Type B pancreatic cell (in vitro differentiated cells): Measurements from ENCODE around the gene HS3ST1. TPM values are rescaled to one million over a fixed set of nuclear protein-coding genes. Genes with fewer than 3 reads are reported as not detected.

Experiments used
- DNase-seq: peaks from one replicate; pipeline ENCODE4 v3.0.0; 2021; ENCODE audit warnings: mixed read lengths; ENCODE audit not compliant: unreplicated experiment; ENCODE audit errors: extremely low spot score
- H3K27ac Mint-ChIP-seq: 2 replicates; pipeline ENCODE4 v1.8.0; 2021; ENCODE audit warnings: mild to moderate bottlenecking, mixed read lengths
- H3K27me3 Mint-ChIP-seq: 2 replicates; pipeline ENCODE4 v1.8.0; 2021; ENCODE audit warnings: mixed read lengths
- H3K36me3 Mint-ChIP-seq: 2 replicates; pipeline ENCODE4 v1.8.0; 2021; ENCODE audit warnings: mixed read lengths
- H3K4me1 Mint-ChIP-seq: one replicate; pipeline ENCODE4 v1.8.0; 2021; ENCODE audit warnings: mixed read lengths; ENCODE audit not compliant: unreplicated experiment
- H3K4me3 Mint-ChIP-seq: 2 replicates; pipeline ENCODE4 v1.8.0; 2021; ENCODE audit warnings: mild to moderate bottlenecking, mixed read lengths
- H3K9me3 Mint-ChIP-seq: 2 replicates; pipeline ENCODE4 v1.8.0; 2021; ENCODE audit warnings: mixed read lengths
- total RNA-seq: library from RNA; stranded (reverse); gene quantifications from 2 replicates; pipeline ENCODE4 v1.2.1, GENCODE V29; 2021; ENCODE audit warnings: low replicate concordance
- TF ChIP-seq, protein P1 (sequence below): fragments of 200-600 bp; sonication (generic); conservative IDR thresholded peaks from 2 replicates; pipeline ENCODE4 v1.5.0; 2021; ENCODE audit warnings: antibody characterized with exemption, mild to moderate bottlenecking

Gene HS3ST1
- total RNA-seq, 1 donor from 2014 or later: 2.5 TPM

DNA sequence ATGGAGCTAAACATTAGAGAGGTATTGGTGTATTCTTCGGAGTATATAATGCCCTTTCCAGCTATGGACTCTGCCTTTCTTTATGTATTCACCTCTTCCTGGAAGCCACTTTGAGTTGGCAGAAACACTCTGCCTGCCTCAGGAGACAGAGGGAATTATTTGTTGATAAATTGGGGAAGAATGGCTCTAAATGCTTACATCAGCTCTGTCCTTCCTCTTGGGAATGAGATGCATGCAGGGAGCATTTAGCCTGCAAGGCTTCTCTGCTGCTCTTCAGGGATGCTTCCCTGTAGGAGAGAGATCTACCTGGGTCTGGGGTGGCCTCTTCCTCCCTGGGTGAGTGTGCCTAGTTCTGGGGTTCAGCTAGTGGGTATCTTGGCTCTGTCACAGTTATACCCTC lies 6.9 kb upstream of the HS3ST1 start:
- H3K4me3 Mint-ChIP-seq: no peak overlapping the region
- peaks cover 10% of the 10 kb centered on the region for H3K27me3 Mint-ChIP-seq
- no peaks in the 10 kb centered on the region for H3K36me3 Mint-ChIP-seq
- DNase-seq: no peak
- no peaks in the 10 kb centered on the region for H3K4me1 Mint-ChIP-seq
- no peaks in the 10 kb centered on the region for H3K9me3 Mint-ChIP-seq
- TF ChIP-seq, protein P1, sequence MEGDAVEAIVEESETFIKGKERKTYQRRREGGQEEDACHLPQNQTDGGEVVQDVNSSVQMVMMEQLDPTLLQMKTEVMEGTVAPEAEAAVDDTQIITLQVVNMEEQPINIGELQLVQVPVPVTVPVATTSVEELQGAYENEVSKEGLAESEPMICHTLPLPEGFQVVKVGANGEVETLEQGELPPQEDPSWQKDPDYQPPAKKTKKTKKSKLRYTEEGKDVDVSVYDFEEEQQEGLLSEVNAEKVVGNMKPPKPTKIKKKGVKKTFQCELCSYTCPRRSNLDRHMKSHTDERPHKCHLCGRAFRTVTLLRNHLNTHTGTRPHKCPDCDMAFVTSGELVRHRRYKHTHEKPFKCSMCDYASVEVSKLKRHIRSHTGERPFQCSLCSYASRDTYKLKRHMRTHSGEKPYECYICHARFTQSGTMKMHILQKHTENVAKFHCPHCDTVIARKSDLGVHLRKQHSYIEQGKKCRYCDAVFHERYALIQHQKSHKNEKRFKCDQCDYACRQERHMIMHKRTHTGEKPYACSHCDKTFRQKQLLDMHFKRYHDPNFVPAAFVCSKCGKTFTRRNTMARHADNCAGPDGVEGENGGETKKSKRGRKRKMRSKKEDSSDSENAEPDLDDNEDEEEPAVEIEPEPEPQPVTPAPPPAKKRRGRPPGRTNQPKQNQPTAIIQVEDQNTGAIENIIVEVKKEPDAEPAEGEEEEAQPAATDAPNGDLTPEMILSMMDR: no peak
- no peak overlapping the region for H3K27ac Mint-ChIP-seq

DNA sequence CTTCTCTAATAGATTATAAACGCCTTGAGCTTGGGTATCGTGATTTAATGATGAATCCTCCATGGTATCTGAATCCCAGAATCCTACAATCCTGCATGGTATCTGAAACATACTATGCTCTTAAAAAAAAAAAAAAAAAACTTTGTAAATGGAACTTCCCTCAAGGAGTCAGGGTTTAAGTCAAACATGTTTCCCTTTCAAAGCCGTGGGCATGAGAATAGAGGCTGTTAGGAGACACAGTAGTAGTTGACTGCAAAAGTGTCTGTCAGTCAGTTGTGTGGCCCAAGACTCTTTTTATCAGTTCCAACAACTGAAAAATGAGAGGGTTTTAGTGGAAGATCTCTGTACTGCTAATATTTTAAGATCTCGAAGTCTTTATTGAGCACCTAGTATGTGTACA lies 2.4 kb upstream of the HS3ST1 start:
- peak overlapping the region; percentile 28 for H3K4me3 Mint-ChIP-seq
- DNase-seq: no peak
- no peak overlapping the region for H3K27ac Mint-ChIP-seq
- TF ChIP-seq, protein P1: no peak
- no peaks in the 10 kb centered on the region for H3K36me3 Mint-ChIP-seq
- H3K4me1 Mint-ChIP-seq: peaks cover 5% of the 10 kb centered on the region
- no peaks in the 10 kb centered on the region for H3K9me3 Mint-ChIP-seq
- H3K27me3 Mint-ChIP-seq: peaks cover 44% of the 10 kb centered on the region

DNA sequence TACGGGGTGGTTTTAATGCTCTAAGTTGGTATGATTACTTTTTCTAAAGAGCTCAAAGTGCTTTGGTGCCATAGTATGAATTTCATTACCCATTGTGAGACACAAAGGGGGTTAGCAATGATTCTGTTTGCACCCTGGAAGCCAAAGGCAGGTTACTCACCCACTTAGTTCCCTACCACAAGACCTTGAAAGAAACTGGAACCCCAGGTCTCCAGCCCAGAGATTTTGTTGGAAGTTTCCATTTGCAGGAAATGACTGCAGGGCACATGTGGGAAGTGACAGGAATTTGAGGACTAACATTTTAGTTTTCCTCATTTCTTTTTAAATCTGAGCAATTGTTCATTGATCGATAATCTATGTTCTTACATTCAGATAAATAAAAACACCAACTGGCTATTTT lies 1.8 kb upstream of the HS3ST1 start:
- no peaks in the 10 kb centered on the region for H3K9me3 Mint-ChIP-seq

DNA sequence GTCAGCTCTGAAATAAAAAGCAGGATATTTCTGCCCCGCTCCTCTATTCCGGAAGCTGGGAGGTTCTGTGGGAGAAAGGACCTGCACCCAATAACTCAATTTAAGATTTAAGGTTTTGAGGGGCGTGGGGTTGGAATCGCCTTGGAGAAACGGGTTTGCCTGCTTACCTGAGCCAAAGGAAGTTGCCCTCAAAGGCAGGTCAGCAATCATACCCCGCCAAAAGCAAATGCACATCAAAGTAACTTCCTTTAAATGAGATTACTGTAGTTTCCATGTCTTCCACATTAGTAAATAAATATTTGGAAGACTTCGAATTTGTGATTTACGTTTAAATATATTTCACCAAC lies 978 bp upstream of the HS3ST1 start:
- Mint-ChIP-seq H3K36me3 (no peaks in the 10 kb centered on the region), H3K4me3 (peak overlapping the region; percentile 90)
- TF ChIP-seq, protein P1: no peak

More for the DNA sequence above, 1.8 kb upstream of the HS3ST1 start:
- TF ChIP-seq, protein P1: no peak
- Mint-ChIP-seq H3K4me1 (peaks cover 5% of the 10 kb centered on the region), H3K4me3 (peak overlapping the region; percentile 72), H3K27me3 (peaks cover 49% of the 10 kb centered on the region), H3K27ac (no peak overlapping the region), H3K36me3 (no peaks in the 10 kb centered on the region)
- no peak for DNase-seq

DNA sequence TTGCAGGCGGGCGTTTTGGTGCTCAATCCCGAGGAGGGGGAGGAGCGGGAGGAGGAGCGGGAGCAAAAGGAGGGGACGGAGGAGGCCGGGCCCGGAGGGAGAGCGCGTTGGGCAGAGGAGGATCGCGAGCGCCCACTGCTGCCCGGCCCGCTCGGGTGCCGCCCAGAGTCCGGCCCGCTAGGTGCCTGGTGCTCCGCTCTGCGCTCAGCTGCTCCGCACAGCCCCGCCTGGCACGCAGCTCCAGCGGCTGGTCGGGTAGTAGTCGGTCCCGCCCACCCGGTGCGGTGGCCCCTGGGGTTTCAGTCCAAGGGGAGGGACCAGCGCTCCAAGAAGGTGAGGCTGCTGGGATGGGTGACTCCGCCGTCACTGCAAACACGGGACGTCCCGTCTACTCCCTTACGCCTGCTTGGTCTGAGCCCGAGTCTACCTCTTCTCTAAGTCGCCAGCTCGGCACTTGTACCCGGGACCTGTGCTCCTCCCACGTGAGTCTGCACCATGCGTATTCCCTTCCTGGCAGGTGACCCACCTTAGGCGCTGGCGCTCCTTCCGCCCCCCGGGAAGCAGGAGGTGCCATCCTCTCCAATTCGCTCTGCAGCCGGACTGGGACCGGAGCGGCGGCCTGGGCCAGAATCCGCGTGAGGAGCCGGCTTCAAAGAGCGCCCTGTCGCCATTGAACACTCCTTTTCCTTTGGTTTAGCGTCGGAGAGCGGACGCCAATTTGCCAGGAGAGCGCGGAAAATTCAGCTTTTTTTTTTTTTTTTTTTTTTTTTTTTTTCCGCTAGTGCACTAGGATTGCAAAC lies 405 bp upstream of the HS3ST1 start:
- H3K36me3 Mint-ChIP-seq: no peaks in the 10 kb centered on the region
- peak; percentile 84 for DNase-seq
- TF ChIP-seq, protein P1: peak; percentile 80
- peak overlapping the region; percentile 80 for H3K27ac Mint-ChIP-seq
- H3K4me3 Mint-ChIP-seq: peak overlapping the region; percentile 90
- H3K4me1 Mint-ChIP-seq: peaks cover 6% of the 10 kb centered on the region
- H3K9me3 Mint-ChIP-seq: no peaks in the 10 kb centered on the region
- H3K27me3 Mint-ChIP-seq: peaks cover 53% of the 10 kb centered on the region

More for the DNA sequence above, 978 bp upstream of the HS3ST1 start:
- Mint-ChIP-seq H3K27me3 (peaks cover 52% of the 10 kb centered on the region), H3K27ac (peak overlapping the region; percentile 80), H3K9me3 (no peaks in the 10 kb centered on the region), H3K4me1 (peaks cover 5% of the 10 kb centered on the region)
- no peak for DNase-seq
